ENCODE measurements around the gene POFUT2. TPM values are rescaled to one million over a fixed set of nuclear protein-coding genes. Genes with fewer than 3 reads are reported as not detected.

Gene POFUT2
- total and polyA plus RNA-seq, 9 donors = 25.7 to 52.9 (median 40.1) TPM

DNA sequence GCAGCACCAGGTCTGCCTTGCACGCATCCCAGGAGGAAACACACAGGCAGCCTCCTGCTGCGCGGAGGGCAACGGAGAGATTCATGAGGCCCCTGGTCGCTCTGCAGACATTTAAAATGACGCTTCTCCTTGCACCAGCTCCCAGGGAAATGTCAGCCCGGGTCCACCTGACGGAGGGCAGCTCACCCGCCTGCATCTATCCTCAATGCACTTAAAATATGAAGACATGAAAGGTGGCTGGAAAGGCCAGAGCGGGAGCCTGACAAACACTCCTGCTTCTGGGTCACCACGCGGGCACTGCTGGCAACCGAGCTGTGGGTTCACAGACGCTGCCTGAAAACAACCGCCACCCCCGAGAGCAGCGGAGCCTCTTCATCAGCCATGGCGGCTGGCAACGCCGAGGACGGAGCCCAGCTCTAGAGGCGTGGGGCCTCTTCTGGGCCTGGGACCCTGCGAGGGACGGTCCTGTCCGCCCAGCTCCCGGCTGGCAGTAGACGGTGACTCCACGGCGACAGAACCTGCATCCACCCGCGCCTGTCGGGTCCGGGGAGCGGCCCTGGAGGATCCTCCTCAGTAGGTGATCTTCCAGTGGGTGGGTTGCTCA, 22.7 kb downstream of the POFUT2 start:
- peak in 3 of 5 donors; percentile 21 to 35 (median 21) for DNase-seq
- Histone ChIP-seq H3K27me3 (no peaks in the 10 kb centered on the region), H3K27ac (no peak overlapping the region), H3K9me3 (no peaks in the 10 kb centered on the region), H3K4me3 (no peak overlapping the region), H3K36me3 (no peaks in the 10 kb centered on the region), H3K4me1 (ENCODE audit: insufficient read depth) (peaks cover 3% of the 10 kb centered on the region)
- intact Hi-C loops (cut with DNase I) = loop anchor here in 1 of 4 donors (10.0 kb wide), 1 partner anchor 930 kb away; the partner anchor contains the start of gene CFAP410
- WGBS, 3 donors = 85 to 91% (median 90%) methylated on average over 34 of the region's 34 CpGs
- TF ChIP-seq EP300 (IDR thresholded peaks at IDR 0.05) = no peak
- no peak for TF ChIP-seq CTCF (IDR thresholded peaks at IDR 0.05)

GRCh38 chr21:45264146-45264911, 23.4 kb downstream of the POFUT2 start:
- DNase-seq = peak in 3 of 5 donors; percentile 10 to 23 (median 16)
- no peak overlapping the region for H3K4me3 ChIP-seq

DNA sequence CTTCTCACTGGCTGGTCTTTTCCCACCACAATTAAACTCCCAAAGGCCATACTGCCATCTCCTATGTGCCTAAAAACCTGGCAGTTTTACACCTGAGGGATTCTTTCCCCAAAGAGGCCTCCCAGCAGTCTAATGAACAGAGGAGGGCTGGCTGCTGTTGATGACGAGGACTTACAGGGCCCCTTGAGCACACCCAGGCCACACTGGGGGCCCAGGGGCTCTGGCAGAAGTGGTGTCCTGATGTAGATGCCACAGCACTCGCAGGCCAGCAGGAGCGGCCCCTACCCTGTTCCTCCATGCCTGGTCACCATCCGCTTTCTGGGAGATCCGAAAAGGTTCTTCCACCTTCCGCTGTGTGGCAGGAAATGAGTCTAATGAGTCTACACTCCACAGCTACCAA, 24.2 kb downstream of the POFUT2 start:
- Histone ChIP-seq H3K4me1 (ENCODE audit: insufficient read depth) (peaks cover 6% of the 10 kb centered on the region), H3K9me3 (no peaks in the 10 kb centered on the region), H3K27me3 (no peaks in the 10 kb centered on the region), H3K4me3 (no peak overlapping the region), H3K27ac (no peak overlapping the region), H3K36me3 (no peaks in the 10 kb centered on the region)
- no peak for TF ChIP-seq EP300 (IDR thresholded peaks at IDR 0.05)
- no peak for TF ChIP-seq POLR2A (IDR thresholded peaks at IDR 0.05)
- no peak for TF ChIP-seq CTCF (IDR thresholded peaks at IDR 0.05)
- WGBS, 3 donors = 84 to 93% (median 86%) methylated on average over 6 of the region's 6 CpGs
- peak in 2 of 5 donors; percentile 9 to 13 for DNase-seq
- intact Hi-C loops (cut with DNase I) = loop anchor here in 1 of 4 donors (10.0 kb wide), 1 partner anchor 929 kb away; the partner anchor contains the start of gene CFAP410

More at GRCh38 chr21:45264146-45264911, 23.4 kb downstream of the POFUT2 start:
- Histone ChIP-seq H3K9me3 (no peaks in the 10 kb centered on the region), H3K4me1 (ENCODE audit: insufficient read depth) (peaks cover 4% of the 10 kb centered on the region), H3K36me3 (no peaks in the 10 kb centered on the region), H3K27ac (no peak overlapping the region), H3K27me3 (no peaks in the 10 kb centered on the region)
- no peak for TF ChIP-seq POLR2A (IDR thresholded peaks at IDR 0.05)
- no peak for TF ChIP-seq CTCF (IDR thresholded peaks at IDR 0.05)
- no peak for TF ChIP-seq EP300 (IDR thresholded peaks at IDR 0.05)
- 84 to 88% (median 85%) methylated on average over 23 of the region's 23 CpGs for WGBS, 3 donors
- intact Hi-C loops (cut with DNase I) = loop anchor here in 1 of 4 donors (10.0 kb wide), 1 partner anchor 930 kb away; the partner anchor contains the start of gene CFAP410

DNA sequence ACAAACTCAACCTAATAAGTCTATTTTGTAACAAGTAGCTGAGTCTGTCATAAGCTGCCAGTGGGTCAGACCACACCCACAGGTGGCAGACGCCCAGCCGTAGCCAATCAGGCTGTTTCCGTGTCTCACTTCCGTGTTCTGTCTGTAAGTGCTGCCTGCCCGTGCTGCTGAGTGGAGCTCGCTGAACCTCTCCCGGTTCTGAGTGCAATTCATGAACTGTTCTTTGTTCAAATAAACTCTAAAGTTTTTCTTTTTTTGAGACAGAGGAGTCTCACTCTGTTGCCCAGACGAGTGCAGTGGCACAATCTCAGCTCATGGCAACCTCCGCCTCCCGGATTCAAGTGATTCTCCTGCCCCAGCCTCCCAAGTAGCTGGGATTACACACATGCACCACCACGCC, 25.1 kb downstream of the POFUT2 start:
- TF ChIP-seq POLR2A (IDR thresholded peaks at IDR 0.05) = no peak
- no peak for TF ChIP-seq EP300 (IDR thresholded peaks at IDR 0.05)
- TF ChIP-seq CTCF (IDR thresholded peaks at IDR 0.05) = no peak
- peak in 2 of 5 donors; percentile 20 to 30 for DNase-seq
- Histone ChIP-seq H3K27ac (no peak overlapping the region), H3K27me3 (no peaks in the 10 kb centered on the region), H3K9me3 (no peaks in the 10 kb centered on the region), H3K36me3 (no peaks in the 10 kb centered on the region), H3K4me3 (no peak overlapping the region), H3K4me1 (ENCODE audit: insufficient read depth) (peaks cover 6% of the 10 kb centered on the region)
- 81 to 89% (median 85%) methylated on average over 11 of the region's 11 CpGs for WGBS, 3 donors
- intact Hi-C loops (cut with DNase I) = loop anchor here in 1 of 4 donors (10.0 kb wide), 1 partner anchor 928 kb away; the partner anchor contains the start of gene CFAP410

All from ovary (tissue), 9 donors.